PC-3 (cell line): ENCODE data around the gene ANKS1B.

Experiments
- CTCF ChIP-seq: fragments of 300-600 bp; sonication (generic); conservative IDR thresholded peaks from 2 replicates; pipeline ENCODE4 v1.5.1; 2017; ENCODE audit warnings: antibody characterized with exemption, low read depth, mild to moderate bottlenecking, low read length
- EZH2phosphoT487 ChIP-seq: fragments of 300-600 bp; sonication (generic); IDR thresholded peaks from 2 replicates; pipeline ENCODE4 v1.6.1; 2018; ENCODE audit warnings: mild to moderate bottlenecking, antibody characterized with exemption, low read length, borderline replicate concordance

- TF ChIP-seq CTCF (no peak), EZH2phosphoT487 (no peak)
Observed at GRCh38 chr12:98968896-98969295, 1015.8 kb downstream of the ANKS1B start.
